GM21717 (cell line): ENCODE measurements around the gene SH3PXD2A.
"Not testable (repeated sequence)": the region's sequence is repeated elsewhere in the genome, so short reads cannot be mapped to it uniquely, and the experiment has no call there.

ENCODE experiments used
- ATAC-seq: cut with Tn5 transposase; IDR thresholded peaks from one replicate; pipeline ENCODE4 v1.9.1; 2021; ENCODE audit warnings: mild to moderate bottlenecking, moderate library complexity; ENCODE audit not compliant: unreplicated experiment

Gene SH3PXD2A

DNA sequence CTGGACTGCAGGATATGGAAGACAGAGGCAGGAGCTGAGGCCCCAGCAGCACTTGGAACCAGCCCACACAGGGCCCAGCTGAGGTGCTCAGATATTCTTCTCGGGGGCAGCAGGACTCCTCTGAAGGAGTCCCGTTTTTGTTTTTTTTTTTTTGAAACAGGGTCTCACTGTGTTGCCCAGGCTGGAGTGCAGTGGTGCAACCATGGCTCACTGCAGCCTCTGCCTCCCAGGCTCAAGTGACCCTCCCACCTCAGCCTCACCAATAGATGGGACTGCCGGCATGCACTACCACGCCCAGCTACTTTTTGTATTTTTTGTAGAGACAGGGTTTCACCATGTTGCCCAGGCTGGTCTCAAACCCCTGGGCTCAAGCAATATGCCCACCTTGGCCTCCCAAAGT lies 124.3 kb downstream of the SH3PXD2A start:
- ATAC-seq = not testable (repeated sequence)

DNA sequence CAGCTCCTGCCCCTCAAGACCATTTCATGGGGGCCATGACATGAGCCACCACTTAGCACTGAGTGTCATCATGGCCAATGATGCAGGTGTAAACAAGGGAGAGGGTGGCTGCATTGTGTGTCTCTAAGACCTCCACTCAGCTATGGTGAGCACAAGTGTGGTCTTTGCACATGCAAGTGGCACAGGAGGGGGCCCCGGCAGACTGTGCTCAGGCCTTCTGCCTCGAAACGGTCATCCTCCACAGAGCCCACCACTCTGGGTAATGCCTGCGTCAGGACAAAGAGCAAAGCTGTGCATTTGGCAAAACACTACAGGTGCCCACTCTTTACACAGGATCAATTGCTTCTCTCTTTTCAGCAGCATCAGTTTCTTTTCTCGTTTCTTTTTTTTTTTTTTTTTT lies 125.5 kb downstream of the SH3PXD2A start:
- no peak for ATAC-seq

DNA sequence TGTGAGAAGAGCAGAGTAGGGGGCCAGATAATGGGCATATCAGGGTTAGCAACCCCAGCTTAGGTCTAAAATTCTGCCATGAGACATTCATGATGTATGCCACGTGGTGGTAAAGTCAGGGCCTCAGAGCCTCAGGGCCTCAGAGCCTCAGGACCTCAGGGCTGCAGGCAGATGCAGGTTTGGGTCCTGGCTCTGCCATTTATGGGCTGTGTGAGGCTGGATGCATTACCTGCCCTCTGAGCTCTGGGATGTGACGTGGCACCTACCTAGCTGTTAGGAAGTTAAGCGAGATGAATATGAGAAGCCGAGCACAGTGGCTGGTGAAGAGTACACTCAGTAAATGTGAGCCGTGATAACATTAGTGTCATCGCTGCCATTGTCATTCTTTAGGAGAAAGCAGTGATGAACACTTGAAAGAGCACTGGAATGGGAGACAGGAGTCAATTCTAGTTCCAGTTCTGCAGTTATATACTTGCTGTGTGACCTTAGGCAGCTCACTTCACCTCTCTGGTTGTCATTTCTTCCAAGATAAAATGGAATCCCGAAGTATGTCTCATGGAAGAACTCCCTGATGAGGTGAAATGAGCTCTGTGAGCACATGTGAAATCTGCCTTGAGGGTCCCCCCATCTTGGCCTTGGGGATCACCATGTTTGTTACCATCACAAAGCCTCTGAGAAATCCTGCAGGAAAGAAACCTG lies 127.2 kb downstream of the SH3PXD2A start:
- no peak for ATAC-seq

DNA sequence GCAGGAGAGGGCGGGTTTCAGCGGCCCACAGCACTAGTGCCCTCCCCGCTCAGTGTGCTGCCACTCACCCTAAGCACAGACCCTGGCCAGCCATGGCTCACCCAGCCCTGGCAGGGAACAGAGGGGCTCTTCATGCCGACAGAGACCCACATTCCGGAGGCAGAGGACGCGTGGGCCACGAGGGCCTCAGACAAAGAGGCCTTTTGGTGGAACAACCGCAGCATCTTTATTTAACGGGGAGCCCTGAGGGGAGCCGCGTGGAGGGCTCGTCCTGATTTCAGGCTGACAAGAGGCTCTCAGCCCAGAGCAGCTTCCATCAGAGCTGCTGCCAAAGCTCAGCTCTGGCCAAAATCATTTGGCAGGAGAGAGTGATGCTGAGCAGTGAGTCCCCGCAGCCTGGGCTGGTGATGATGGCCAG lies 127.8 kb downstream of the SH3PXD2A start:
- ATAC-seq = no peak

DNA sequence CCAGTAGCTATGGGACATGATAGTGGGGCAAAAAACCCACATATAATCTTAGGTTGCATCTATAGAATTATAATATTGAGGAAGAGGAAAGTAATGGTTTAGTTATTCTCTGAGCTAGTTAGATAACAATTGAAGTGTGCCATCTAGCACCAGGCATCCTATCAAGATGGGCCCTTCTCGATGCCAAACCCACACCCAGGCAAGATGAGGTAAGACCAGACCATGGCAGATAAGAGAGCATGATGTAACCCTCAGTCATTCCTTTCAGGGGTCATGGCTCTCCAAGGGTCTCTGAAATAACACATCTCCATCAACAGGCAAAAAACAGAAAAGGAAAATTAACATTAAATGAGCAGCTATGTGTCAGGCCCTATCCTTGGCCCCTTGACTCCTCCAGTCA lies 128.7 kb downstream of the SH3PXD2A start:
- no peak for ATAC-seq

DNA sequence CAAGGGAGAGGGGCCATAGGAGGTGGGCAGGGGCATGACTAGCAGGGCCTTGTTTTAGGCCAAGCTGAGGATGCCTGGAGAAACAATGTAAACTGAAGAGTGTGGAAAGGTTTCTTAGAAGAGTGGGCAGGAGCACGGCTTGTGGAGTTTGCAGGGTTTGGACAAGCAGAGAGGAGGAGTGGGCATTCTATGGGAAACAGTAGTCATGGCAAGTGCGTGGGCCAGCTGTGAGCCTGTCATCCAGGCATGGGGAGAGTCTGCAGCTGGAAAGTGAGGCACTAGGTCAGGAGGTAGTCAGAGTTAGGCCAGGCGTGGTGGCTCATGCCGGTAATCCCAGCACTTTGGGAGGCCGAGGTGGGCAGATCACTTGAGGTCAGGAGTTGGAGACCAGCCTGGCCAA lies 130.1 kb downstream of the SH3PXD2A start:
- no peak for ATAC-seq

DNA sequence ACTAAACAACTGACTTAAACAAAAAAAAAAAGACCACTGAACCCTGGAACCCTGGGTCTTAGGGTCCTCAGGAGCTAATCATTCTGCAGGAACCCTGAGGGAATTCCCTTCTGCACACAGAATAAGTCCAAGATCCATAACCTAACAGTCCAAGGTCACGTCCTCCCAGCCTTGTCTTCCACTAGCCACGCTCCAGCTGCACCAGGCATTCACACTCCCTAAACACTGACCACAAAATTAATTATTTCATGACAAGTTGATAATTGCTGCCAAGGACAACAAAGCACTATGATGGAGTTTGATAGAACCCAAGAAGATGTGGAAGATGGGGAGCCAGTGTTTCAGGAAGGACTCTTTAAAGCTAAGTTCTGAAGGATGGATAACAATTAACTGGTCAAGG lies 130.6 kb downstream of the SH3PXD2A start:
- no peak for ATAC-seq

DNA sequence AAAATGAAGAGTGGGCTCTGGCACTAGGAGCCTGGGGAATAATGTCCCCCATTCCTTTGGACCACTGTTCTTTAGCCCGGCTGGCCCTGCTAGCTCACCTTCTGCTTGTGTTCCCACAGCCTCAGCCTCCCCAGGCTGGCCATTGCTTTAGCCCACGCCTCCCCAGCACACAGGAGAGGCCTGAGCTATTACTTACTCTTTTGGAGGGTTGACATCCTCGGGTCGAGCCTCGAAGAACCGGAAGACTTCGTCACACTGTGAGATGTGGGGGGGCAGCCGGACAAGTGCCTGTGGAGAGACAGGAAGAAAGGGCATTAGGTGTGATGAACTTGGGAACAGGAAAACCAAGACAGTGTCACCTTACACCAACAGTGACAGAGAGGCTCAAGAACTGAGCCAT lies 131.3 kb downstream of the SH3PXD2A start:
- ATAC-seq = no peak

DNA sequence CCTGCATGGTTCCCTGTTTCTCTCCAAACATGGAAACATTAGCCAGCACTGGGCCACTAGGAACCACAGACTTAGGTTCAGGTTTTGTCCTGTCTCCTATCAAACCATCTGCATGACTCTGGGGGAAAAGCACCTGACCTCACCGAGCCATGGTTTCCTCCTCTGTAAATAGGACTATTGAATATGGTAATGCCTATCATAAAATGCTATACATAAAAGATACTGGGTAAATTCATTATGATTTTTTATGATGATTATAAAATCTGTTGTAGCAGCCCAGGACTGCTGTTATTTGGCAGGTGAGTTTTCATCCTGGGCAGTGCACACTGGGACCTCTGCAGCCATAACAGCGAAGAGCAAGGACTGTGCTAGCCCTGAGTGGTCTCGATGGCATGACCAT lies 131.8 kb downstream of the SH3PXD2A start:
- no peak for ATAC-seq

DNA sequence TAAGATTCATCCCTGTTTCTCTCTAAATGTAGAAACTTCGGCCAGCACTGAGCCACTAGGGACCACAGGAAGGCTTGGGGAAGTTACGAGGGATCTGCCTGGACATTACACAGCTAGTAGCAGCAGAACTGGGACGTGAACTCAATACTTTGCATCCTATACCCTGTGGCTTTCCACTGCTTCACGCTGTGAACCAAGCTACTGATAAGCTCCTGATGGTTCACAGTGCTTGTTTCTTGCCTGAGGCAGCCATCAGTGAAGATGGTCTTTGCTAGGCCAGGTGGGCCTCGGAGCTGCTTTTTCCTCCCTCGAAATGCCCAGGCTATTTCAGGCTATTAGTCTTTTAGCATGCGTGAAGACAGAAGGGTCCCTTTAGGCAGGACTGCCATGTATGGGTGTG lies 132.7 kb downstream of the SH3PXD2A start:
- ATAC-seq = no peak

DNA sequence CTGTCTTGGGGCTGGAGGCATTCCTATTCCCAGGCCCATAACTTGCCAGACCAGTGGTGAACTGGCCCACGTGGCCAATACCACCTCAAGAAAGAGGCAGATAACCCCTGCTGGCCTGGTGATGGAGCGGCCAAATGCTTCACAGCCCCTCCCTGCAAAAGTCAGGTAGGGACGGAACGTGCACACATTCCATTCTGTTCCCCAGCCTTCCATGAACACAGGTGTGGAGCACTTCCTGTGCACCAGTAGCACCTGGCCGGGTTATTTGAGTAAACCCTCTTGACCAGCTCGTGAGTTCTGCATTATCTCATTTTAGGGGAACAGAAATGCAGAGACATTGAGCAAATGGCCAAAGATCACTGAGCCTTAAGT lies 134.4 kb downstream of the SH3PXD2A start:
- ATAC-seq = no peak

DNA sequence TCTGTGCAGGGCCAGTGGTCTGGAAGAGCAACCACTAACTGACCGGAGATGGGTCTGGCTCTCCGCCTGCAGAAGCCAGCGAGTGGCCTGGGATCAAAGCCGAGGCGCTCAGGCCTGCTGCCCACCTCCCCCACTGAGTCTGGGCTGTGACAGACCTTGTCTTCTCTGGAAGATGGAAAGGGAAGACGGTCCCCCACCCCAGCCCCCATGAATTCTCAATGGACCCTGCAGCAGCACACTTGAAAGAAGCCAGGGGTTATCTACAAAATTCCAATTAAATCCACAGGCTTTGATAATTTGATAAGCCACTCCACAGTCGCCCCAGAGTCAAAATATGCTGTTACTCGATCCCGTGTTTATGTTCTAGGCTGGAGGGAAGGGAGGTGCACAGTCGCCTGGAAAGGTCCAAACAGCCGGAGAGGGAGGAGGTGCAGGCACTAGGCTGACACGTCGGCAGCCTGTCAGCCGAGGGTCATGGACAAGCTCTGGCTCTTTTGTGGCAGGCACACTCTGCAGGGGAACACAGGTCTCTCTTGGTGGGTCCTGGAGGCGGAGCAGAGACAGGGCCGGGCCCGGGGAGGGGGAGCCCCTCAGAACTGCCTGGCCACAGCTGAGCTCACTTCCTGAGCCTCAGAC lies 134.9 kb downstream of the SH3PXD2A start:
- no peak for ATAC-seq

DNA sequence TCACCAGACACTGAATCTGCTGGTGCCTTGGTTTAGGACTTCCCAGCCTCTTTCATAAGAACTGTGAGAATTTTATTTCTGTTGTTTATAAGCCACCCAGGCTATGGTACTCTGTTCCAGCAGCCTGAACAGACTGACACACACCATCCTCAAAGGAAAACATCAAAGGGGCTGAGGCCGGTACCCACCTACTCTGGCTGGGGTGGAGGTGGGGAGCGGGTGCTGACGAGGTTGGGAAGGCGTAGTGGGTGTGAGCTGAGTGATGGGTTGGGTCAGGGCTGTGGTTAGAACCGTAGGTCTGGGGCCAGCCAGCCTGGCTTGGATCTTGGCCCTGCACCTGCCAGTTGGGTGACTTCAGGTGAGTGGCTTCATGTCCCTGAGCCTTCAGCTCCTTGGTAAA lies 136.3 kb downstream of the SH3PXD2A start:
- no peak for ATAC-seq

DNA sequence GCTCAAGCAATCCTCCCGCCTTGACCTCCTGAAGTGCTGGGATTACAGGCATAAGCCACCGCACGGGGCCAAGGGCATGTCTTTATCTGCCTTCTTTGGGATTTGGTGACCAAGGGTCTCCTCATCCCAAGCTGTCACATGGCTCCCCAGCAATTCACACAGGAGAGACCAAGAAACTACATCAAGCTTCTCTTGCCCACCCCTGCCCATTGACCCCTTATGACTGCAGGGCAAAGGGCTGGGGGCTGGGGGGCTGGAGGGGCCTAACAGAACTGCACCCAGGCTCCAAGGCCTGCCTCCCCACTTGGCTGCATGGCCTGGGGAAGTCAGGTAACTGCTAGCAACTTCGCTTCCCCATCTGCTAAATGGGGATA lies 137.1 kb downstream of the SH3PXD2A start:
- ATAC-seq = no peak

DNA sequence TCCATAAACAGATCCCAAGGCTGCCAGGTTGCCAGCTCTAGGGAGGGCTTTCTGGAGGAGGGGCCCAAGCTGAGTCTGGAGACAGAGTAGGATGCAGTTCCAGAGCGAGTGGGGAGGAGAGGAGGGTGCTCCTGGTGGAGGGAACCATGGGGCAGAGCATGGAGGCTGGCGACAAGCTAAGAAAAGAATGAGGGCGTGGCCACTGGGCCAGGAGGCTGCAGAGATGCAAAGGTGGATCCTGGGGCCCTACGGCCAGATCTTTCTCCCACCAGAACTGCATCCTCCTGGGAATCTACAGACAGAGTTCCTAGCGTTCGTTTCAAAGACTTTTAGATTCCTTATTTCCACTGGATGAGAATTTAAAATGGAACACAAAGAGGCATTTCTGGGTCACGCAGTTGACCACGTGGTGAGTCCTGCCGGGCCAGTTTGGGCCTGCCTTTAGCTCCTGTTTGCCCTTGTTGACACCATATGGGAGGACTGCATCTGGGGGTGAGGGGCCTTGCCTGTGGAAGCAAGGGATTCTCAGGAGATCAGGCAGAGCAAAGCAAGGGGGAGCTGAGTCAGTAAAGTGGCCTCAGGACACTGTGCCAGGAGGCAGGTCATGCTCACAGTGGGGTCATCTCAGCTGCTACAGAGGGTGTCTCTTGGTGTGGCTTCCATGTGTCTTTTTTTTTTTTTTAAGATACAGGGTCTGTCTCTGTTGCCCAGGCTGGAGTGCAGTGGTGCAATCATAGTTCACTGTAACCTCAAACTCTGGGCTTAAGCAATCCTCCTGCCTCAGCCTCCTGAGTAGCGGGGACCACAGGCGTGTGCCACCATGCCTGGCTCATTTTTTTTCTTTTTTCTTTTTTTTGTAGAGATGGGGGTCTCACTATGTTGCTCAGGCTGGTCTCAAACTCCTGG lies 137.8 kb downstream of the SH3PXD2A start:
- ATAC-seq = no peak

DNA sequence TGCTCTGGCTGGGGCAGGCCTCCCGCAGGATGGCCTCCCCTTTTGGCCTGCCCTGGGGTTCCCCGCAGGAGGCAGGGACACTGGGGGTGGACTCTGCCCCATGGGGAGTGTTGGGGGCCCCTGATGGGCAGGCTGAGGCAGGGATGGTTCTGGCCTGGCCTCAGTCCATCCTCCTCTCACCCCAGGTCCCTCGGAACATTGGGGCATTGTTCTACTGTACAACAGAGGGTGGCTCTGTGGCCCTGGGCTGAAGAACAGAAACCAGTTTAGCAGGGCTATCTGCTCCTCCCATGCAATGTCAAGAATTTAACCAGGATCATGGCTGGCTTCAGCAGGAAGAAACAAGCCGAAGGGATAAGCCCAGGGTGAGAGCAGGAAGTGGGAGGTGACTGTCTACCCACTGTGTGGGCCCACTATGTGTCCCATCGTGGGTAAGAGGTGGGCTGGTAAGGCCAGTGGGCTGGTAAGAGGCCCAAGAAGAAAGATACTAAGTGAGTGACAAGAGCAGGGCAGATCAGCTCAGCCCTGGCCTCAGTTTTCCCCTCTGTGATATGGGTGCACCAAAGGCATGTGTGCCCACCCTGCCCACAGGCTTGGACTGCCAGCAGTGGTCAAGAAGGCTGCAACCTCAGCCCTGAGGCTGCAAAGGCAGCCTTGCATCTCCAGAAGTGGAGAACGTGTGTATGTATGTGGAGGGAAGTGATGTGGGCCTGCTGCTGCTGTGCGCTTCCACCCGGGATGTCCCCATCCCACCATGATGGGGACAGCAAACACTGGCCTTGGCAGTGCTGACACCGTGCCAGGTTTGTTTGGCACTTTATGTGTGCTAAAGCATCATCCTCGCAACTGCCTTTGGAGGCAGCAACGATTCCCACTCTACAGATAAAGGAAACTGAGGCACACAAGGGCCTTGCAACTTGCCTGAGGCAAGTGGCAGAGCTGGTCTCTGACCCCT lies 138.9 kb downstream of the SH3PXD2A start:
- ATAC-seq = no peak

DNA sequence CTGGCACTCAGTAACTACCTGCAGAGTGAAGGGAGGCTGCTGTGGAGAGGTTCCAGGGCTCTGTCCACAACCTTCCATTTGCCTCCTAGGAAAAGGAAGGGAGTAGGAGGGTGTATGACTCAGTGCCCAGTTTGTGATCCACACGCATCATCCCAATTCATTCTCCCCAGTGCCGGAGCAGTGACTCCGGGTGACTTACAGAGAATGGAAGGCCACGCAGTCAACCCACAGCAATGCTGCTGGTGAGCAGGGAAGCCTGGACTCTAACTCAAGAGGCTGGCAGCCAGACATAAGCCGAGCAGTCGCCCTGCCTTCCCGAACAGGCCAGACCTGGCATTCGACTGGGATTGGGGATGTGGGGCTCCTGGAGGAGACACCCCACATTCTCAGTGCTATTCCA lies 139.9 kb downstream of the SH3PXD2A start:
- no peak for ATAC-seq

DNA sequence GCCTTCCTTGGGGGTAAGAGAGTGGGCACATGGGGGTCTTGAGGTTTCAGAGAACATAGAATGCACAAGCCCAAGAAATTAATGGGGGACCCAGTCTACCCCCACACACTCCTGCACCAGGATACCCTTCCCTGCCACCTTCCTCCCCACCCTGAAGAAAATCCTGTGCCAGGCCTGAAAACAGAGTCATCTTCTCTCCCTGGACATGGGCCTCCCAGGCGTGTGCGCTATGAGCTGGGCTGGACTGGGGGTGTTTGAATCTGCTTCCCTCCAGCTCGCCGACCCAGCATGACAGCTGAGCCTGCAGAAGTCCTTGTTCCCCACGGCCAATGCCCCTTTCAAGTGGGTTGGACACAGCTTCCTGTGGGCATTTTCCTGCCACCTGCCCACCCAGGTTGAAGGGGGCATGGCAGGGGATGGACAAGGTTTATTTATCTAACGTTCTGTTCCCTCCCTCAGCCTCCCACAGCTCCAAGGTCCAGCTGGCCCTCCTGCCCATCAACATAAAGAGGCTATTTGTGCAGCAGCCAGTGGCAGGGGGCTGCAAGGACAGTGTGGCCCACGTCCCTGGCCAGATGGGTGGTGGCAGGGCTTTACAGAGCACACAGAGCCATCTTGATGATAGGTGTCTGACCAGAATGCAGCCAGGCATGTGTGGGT lies 141.0 kb downstream of the SH3PXD2A start:
- ATAC-seq = no peak

DNA sequence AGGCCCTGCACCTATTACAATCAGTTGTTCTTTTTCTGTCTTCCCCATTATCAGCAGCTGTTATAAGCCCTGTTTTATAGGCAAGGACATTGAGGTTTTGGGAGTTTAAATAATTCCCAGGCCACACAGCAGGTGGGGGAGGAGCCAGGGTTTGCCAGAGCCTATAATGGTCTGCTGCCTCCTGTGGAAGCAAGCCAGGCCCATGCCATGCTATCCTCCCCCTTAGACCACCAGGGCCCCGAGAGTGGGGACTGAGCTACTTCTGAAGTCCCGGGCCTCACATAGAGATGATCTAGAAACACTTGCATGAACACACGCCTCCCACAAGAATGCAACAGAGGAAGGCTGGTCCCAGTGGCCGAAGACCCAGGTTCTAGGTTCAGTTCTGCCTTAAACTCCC lies 141.7 kb downstream of the SH3PXD2A start:
- ATAC-seq = no peak

DNA sequence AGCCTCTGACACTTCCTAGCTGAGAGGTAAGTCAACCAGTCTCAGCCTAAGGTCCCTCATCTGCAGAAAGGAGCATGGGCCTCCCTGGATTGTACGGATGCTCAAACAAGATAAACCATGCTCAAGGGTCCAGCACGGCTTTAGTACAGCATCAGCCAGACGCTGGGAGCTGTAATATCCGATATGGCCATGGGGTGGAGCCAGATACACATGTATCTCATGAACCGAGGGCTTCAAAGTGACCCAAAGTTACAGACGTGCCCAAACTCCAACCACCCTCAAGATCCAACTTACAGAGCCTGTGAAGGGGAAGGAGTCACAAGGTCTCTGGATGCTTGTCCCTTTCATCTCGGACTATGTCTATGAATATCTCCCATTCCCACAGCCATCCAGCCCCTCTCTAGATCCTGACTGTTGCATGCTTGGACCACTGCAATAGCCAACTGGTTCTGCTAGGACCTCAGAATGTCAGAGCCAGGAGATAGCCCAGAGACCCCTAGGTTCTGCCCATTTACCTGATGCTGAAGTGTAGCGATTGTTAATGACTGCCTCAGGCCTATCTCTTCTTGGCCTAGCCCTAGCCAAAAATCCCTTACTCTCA lies 142.4 kb downstream of the SH3PXD2A start:
- no peak for ATAC-seq
